H7 (cell line): ENCODE measurements around the gene OVCH2. TPM values are rescaled to one million over a fixed set of nuclear protein-coding genes. Genes with fewer than 3 reads are reported as not detected.

Source experiments
- total RNA-seq: library from RNA; depleted of rRNA; stranded (reverse); fragments of >200 nt; shearing (Covaris generic); gene quantifications from 2 replicates; pipeline ENCODE4 v1.2.3, GENCODE V29; 2014; rRNA removed

OVCH2 gene
- total RNA-seq, 1 experiment from 2014 or later: 0.66 TPM

Other genes with a start within 250 kb of the OVCH2 start
- gene OLFML1, start 221.0 kb downstream of the OVCH2 start, total RNA-seq: 2.8 TPM in 1 of 2 replicates, not detected in the other
- gene PPFIBP2, start 192.5 kb downstream of the OVCH2 start, total RNA-seq: 6.9 and 9.4 TPM in 2 replicates
- 53.0 and 63.2 TPM in 2 replicates for gene CYB5R2, start 33.0 kb downstream of the OVCH2 start, total RNA-seq
- not detected in 2 replicates for gene OR5P2, start 90.5 kb upstream of the OVCH2 start, total RNA-seq
- gene OR5P3, start 124.4 kb upstream of the OVCH2 start, total RNA-seq: 0.48 TPM in 1 of 2 replicates, not detected in the other
- not detected in 2 replicates for gene OR10A6, start 224.8 kb upstream of the OVCH2 start, total RNA-seq
- gene OR10A3, start 235.2 kb upstream of the OVCH2 start, total RNA-seq: not detected in 2 replicates